ENCODE data around the gene WWOX. TPM values are rescaled to one million over a fixed set of nuclear protein-coding genes. Genes with fewer than 3 reads are reported as not detected.

WWOX gene
- total and polyA plus RNA-seq, 2 donors (not counting 3 experiments of a cell fraction or from before 2014, with no cell fraction given), result 6.2 to 12.5 TPM

DNA sequence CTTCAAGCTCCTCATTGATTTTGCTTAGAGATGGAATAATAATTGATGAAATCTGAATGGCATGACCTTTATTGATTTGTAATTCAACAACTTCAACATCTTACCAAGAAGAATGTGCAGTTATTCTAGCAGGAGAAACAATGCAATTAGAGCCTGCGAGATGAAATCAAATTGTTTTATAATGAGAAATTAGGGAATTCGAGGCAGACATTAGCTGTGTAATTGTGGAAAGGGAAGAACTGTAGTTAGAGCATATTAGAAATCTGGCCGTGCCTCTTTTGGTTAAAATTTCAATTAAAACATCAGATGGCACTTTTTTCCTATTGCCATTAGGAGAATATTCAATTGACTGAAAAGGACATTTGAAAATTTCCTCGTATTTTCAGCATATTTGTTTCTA, 325.8 kb downstream of the WWOX start:
- DNase-seq (ENCODE audit: low read depth, low spot score) (no peak), FAIRE-seq (no peak)
- no peaks in the 10 kb centered on the region for H3K27me3 ChIP-seq (ENCODE audit: control insufficient read depth in 2 of 2, insufficient read depth in 2 of 2, low read length in 2 of 2)
- no peaks in the 10 kb centered on the region for H3K36me3 ChIP-seq (ENCODE audit: control insufficient read depth in 2 of 2, extremely low read depth in 1 of 2, insufficient read depth in 2 of 2, low read length in 2 of 2)
- no peak overlapping the region for H2AFZ ChIP-seq (ENCODE audit: low read depth, low read length)
- no peak for TF ChIP-seq EZH2 (IDR thresholded peaks at IDR 0.05; ENCODE audit: borderline replicate concordance, low read depth, low read length, severe bottlenecking)
- no peak for TF ChIP-seq POLR2A (IDR thresholded peaks at IDR 0.05; ENCODE audit: low read depth, low read length)
- TF ChIP-seq GATA2 (IDR thresholded peaks at IDR 0.05; ENCODE audit: insufficient read depth, insufficient read length, low read depth, low read length), result no peak
- no peak for TF ChIP-seq JUN (IDR thresholded peaks at IDR 0.05; ENCODE audit: borderline replicate concordance, insufficient read depth, insufficient read length, low read depth)
- TF ChIP-seq POLR2AphosphoS5 (IDR thresholded peaks at IDR 0.05; ENCODE audit: insufficient read depth, low read depth, low read length), result no peak
- TF ChIP-seq, protein P1, sequence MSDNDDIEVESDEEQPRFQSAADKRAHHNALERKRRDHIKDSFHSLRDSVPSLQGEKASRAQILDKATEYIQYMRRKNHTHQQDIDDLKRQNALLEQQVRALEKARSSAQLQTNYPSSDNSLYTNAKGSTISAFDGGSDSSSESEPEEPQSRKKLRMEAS (IDR thresholded peaks at IDR 0.05; ENCODE audit: insufficient read depth, insufficient read length), result no peak
- TF ChIP-seq FOS (IDR thresholded peaks at IDR 0.05; ENCODE audit: borderline replicate concordance, insufficient read depth, low read length), result no peak
- no peak for TF ChIP-seq MYC (IDR thresholded peaks at IDR 0.05; ENCODE audit: low read depth, low read length)
- TF ChIP-seq, protein P2, sequence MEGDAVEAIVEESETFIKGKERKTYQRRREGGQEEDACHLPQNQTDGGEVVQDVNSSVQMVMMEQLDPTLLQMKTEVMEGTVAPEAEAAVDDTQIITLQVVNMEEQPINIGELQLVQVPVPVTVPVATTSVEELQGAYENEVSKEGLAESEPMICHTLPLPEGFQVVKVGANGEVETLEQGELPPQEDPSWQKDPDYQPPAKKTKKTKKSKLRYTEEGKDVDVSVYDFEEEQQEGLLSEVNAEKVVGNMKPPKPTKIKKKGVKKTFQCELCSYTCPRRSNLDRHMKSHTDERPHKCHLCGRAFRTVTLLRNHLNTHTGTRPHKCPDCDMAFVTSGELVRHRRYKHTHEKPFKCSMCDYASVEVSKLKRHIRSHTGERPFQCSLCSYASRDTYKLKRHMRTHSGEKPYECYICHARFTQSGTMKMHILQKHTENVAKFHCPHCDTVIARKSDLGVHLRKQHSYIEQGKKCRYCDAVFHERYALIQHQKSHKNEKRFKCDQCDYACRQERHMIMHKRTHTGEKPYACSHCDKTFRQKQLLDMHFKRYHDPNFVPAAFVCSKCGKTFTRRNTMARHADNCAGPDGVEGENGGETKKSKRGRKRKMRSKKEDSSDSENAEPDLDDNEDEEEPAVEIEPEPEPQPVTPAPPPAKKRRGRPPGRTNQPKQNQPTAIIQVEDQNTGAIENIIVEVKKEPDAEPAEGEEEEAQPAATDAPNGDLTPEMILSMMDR (IDR thresholded peaks at IDR 0.05; ENCODE audit: extremely low read depth in 1 of 2, insufficient read depth in 1 of 2, low read depth in 1 of 2, low read length in 2 of 2), result no peak
- H3K79me2 ChIP-seq (ENCODE audit: control insufficient read depth, insufficient read depth, low read length), result no peaks in the 10 kb centered on the region
- H3K4me3 ChIP-seq (replicated peaks in 1 of 3; ENCODE audit: insufficient read depth in 1 of 3, low read depth in 1 of 3, low read length in 3 of 3), result no peak overlapping the region
- H3K4me2 ChIP-seq (ENCODE audit: insufficient read depth, low read length), result no peak overlapping the region
- ChIA-PET POLR2A (no interaction called here), CTCF (no interaction called here)
- no peaks in the 10 kb centered on the region for H3K4me1 ChIP-seq (ENCODE audit: control insufficient read depth, extremely low read depth, insufficient read depth, low read length)
- no TSS peak for BruUV-seq (replicated peaks)
- intact Hi-C loops (cut with micrococcal nuclease) (no loop called here), dilution Hi-C loops (cut with MboI; ENCODE audit: extremely low pct_ligation_motif_present, low sequenced_read_pairs) (no loop called here)
- no peak overlapping the region for H3K27ac ChIP-seq (ENCODE audit: insufficient read depth, low read depth, low read length)
- H4K20me1 ChIP-seq (replicated peaks; ENCODE audit: control insufficient read depth, extremely low read depth, insufficient read depth, low read length), result no peaks in the 10 kb centered on the region
- no peak overlapping the region for H3K9ac ChIP-seq (replicated peaks; ENCODE audit: extremely low read depth, insufficient read depth, low read length)
- H3K9me3 ChIP-seq (replicated peaks; ENCODE audit: control insufficient read depth, insufficient read depth, low read length), result no peaks in the 10 kb centered on the region
- H3K9me1 ChIP-seq (replicated peaks; ENCODE audit: control insufficient read depth, extremely low read depth, insufficient read depth, low read length), result no peaks in the 10 kb centered on the region
